K562 (cell line): ENCODE results near the gene CCL19. TPM values are rescaled to one million over a fixed set of nuclear protein-coding genes. Genes with fewer than 3 reads are reported as not detected.

ENCODE experiments used
- BACH1 ChIP-seq: fragments of 200-800 bp; sonication (Bioruptor generic); IDR thresholded peaks from 2 replicates; pipeline ENCODE4 v1.6.1; 2016; ENCODE audit warnings: missing genetic modification characterization, missing compliant biosample characterization
- BRCA1 ChIP-seq, 2 experiments: fragments of 450-650 bp in 1 of 2; sonication (generic) in 1 of 2; formaldehyde crosslinking in 1 of 2; IDR thresholded peaks; 2 replicates each; pipeline versions ENCODE4 v1.5.0 to v1.6.1; 2017 to 2020; ENCODE audit warnings: mild to moderate bottlenecking in 1 of 2, missing genetic modification reagents in 1 of 2
- CAMTA2 ChIP-seq: fragments of 250-450 bp; sonication (Bioruptor Pico); conservative IDR thresholded peaks from 2 replicates; pipeline ENCODE4 v1.5.1; 2022
- CBX2 ChIP-seq: fragments of 200-600 bp; sonication (generic); IDR thresholded peaks from one replicate; pipeline ENCODE4 v1.6.1; 2012; ENCODE audit warnings: mild to moderate bottlenecking, low read length, inconsistent platforms; ENCODE audit not compliant: insufficient read depth, poor library complexity, severe bottlenecking
- EP300 ChIP-seq: IDR thresholded peaks from 2 replicates; pipeline ENCODE4 v1.6.1; 2012; ENCODE audit warnings: low read length, improper control_type of control experiment
- HDAC3 ChIP-seq: fragments of 450-650 bp; IDR thresholded peaks from 2 replicates; pipeline ENCODE4 v1.6.1; 2018; ENCODE audit warnings: borderline replicate concordance, mild to moderate bottlenecking, moderate library complexity; ENCODE audit not compliant: partially characterized antibody
- NR3C1 ChIP-seq: sonication (generic); formaldehyde crosslinking; IDR thresholded peaks from 2 replicates; pipeline ENCODE4 v1.8.1; 2022; ENCODE audit warnings: missing genetic modification reagents
- PHB ChIP-seq: fragments of 250-450 bp; sonication (Bioruptor Pico); IDR thresholded peaks from 2 replicates; pipeline ENCODE4 v1.5.0; 2021
- TRIM24 ChIP-seq, 2 experiments: fragments of 450-650 bp; IDR thresholded peaks; 2 replicates each; pipeline ENCODE4 v1.6.1; 2016
- ZNF23 ChIP-seq: fragments of 250-450 bp; sonication (Bioruptor Pico); IDR thresholded peaks from 2 replicates; pipeline ENCODE4 v1.4.0; 2020; ENCODE audit warnings: mild to moderate bottlenecking
- polyA plus RNA-seq, 8 experiments: library from polyadenylated mRNA; depleted of rRNA in 4 of 8; stranded (reverse) in 5 of 8; unstranded in 3 of 8; fragments of >200 nt; fragmentation: Nextera tagmentation in 2 of 8; fragmentation: Illumina TruSeq in 1 of 8; extraction: Ambion mirVana in 2 of 8; extraction: Trizol in 1 of 8; gene quantifications; 2 replicates each; pipeline versions ENCODE4 v1.2.1 to v1.2.3, GENCODE V29; 2011 to 2014; ENCODE audit warnings: inconsistent platforms in 1 of 8, missing spikeins in 1 of 8
- total RNA-seq, 7 experiments: library from RNA; depleted of rRNA in 6 of 7; stranded (reverse); fragments of >200 nt in 6 of 7; fragmentation: Illumina TruSeq in 2 of 7; extraction: Trizol in 2 of 7; gene quantifications; 2 replicates each; pipeline versions ENCODE4 v1.2.1 to v1.2.3, GENCODE V29; 2011 to 2021; ENCODE audit warnings: low replicate concordance in 1 of 7
- TF ChIP-seq, protein P1 (sequence below), 2 experiments: fragments of 450-650 bp; IDR thresholded peaks; 2 replicates each; pipeline ENCODE4 v1.6.1; 2018; ENCODE audit warnings: mild to moderate bottlenecking in 2 of 2, low read depth in 1 of 2; ENCODE audit not compliant: partially characterized antibody in 2 of 2
- TF ChIP-seq, protein P2 (sequence below): sonication (generic); formaldehyde crosslinking; IDR thresholded peaks from 2 replicates; pipeline ENCODE4 v1.8.0; 2022; ENCODE audit warnings: mild to moderate bottlenecking, low read depth, missing genetic modification reagents
- TF ChIP-seq, protein P3 (sequence below): fragments of 450-650 bp; IDR thresholded peaks from 2 replicates; pipeline ENCODE4 v1.6.1; 2017; ENCODE audit warnings: antibody characterized with exemption, mild to moderate bottlenecking
- TF ChIP-seq, protein P4 (sequence below): fragments of 450-650 bp; IDR thresholded peaks from 2 replicates; pipeline ENCODE4 v1.6.1; 2017; ENCODE audit warnings: mild to moderate bottlenecking, moderate library complexity
- TF ChIP-seq, protein P5 (sequence below): fragments of 250-450 bp; sonication (Bioruptor Pico); IDR thresholded peaks from 2 replicates; pipeline ENCODE4 v1.6.1; 2021; ENCODE audit warnings: mild to moderate bottlenecking

CCL19 gene
- total and polyA plus RNA-seq, 9 of the 15 experiments (the other 6 are each of a cell fraction or from before 2014, with no cell fraction given), result not detected

DNA sequence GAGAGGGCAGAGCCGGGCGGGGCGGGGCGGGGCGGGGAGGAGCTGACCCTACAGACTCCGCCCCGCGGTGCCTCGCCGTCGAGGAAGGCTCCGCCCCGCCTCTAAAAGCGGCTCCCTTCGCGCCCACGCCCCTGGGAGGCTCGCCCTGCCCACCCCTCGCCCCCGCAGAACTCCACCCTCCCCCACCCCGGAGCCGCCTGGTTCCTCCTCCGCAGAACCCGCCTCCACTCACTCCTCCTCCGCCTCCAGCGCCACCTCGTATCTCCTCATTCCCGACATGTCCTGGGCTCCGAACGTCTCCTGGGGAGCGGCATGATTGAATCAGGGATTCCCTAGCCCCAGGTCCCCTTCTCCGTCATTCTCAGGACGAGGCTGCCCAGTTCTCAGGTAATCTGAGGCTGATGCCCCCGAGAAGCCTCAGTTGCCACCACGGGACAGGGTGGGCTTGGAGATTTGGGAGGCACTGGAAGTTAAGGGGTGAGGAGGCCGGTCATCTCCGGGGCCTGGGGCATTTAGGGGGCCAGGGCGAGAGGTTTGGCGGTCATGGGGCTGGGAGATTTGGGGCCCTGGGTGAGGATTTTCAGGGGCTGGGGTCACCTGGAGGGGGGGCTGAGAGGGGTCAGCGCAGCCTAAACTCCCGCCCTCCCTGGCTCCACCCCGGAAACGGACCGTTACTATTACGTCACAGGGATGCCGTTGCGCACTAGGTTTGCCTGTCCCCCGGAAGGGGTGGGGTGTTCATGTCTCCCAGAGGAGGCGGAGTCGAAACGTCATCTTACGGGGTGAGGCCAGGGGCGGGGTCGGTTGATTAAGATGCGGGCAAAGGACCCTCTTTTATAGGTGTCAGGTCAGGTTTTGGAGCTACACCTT lies 25.5 kb downstream of the CCL19 start (continued):
- TF ChIP-seq, protein P1, sequence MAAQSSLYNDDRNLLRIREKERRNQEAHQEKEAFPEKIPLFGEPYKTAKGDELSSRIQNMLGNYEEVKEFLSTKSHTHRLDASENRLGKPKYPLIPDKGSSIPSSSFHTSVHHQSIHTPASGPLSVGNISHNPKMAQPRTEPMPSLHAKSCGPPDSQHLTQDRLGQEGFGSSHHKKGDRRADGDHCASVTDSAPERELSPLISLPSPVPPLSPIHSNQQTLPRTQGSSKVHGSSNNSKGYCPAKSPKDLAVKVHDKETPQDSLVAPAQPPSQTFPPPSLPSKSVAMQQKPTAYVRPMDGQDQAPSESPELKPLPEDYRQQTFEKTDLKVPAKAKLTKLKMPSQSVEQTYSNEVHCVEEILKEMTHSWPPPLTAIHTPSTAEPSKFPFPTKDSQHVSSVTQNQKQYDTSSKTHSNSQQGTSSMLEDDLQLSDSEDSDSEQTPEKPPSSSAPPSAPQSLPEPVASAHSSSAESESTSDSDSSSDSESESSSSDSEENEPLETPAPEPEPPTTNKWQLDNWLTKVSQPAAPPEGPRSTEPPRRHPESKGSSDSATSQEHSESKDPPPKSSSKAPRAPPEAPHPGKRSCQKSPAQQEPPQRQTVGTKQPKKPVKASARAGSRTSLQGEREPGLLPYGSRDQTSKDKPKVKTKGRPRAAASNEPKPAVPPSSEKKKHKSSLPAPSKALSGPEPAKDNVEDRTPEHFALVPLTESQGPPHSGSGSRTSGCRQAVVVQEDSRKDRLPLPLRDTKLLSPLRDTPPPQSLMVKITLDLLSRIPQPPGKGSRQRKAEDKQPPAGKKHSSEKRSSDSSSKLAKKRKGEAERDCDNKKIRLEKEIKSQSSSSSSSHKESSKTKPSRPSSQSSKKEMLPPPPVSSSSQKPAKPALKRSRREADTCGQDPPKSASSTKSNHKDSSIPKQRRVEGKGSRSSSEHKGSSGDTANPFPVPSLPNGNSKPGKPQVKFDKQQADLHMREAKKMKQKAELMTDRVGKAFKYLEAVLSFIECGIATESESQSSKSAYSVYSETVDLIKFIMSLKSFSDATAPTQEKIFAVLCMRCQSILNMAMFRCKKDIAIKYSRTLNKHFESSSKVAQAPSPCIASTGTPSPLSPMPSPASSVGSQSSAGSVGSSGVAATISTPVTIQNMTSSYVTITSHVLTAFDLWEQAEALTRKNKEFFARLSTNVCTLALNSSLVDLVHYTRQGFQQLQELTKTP (IDR thresholded peaks at IDR 0.05; ENCODE audit: low read depth in 1 of 2, partially characterized antibody in 2 of 2), result no peak
- TF ChIP-seq HDAC3 (peak; percentile 61), CAMTA2 (CRISPR knock-in tag) (no peak), EP300 (peak; percentile 32), TRIM24 (IDR thresholded peaks at IDR 0.05) (no peak), NR3C1 (CRISPR knock-in tag) (no peak), BACH1 (no peak), PHB (no peak), BRCA1 (IDR thresholded peaks at IDR 0.05) (no peak), BRCA1 (CRISPR knock-in tag; IDR thresholded peaks at IDR 0.05) (no peak), ZNF23 (CRISPR knock-in tag) (no peak), CBX2 (no peak)
- TF ChIP-seq, protein P2, sequence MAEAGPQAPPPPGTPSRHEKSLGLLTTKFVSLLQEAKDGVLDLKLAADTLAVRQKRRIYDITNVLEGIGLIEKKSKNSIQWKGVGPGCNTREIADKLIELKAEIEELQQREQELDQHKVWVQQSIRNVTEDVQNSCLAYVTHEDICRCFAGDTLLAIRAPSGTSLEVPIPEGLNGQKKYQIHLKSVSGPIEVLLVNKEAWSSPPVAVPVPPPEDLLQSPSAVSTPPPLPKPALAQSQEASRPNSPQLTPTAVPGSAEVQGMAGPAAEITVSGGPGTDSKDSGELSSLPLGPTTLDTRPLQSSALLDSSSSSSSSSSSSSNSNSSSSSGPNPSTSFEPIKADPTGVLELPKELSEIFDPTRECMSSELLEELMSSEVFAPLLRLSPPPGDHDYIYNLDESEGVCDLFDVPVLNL, result no peak
- TF ChIP-seq, protein P3, sequence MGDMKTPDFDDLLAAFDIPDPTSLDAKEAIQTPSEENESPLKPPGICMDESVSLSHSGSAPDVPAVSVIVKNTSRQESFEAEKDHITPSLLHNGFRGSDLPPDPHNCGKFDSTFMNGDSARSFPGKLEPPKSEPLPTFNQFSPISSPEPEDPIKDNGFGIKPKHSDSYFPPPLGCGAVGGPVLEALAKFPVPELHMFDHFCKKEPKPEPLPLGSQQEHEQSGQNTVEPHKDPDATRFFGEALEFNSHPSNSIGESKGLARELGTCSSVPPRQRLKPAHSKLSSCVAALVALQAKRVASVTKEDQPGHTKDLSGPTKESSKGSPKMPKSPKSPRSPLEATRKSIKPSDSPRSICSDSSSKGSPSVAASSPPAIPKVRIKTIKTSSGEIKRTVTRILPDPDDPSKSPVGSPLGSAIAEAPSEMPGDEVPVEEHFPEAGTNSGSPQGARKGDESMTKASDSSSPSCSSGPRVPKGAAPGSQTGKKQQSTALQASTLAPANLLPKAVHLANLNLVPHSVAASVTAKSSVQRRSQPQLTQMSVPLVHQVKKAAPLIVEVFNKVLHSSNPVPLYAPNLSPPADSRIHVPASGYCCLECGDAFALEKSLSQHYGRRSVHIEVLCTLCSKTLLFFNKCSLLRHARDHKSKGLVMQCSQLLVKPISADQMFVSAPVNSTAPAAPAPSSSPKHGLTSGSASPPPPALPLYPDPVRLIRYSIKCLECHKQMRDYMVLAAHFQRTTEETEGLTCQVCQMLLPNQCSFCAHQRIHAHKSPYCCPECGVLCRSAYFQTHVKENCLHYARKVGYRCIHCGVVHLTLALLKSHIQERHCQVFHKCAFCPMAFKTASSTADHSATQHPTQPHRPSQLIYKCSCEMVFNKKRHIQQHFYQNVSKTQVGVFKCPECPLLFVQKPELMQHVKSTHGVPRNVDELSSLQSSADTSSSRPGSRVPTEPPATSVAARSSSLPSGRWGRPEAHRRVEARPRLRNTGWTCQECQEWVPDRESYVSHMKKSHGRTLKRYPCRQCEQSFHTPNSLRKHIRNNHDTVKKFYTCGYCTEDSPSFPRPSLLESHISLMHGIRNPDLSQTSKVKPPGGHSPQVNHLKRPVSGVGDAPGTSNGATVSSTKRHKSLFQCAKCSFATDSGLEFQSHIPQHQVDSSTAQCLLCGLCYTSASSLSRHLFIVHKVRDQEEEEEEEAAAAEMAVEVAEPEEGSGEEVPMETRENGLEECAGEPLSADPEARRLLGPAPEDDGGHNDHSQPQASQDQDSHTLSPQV, result no peak
- TF ChIP-seq, protein P4, sequence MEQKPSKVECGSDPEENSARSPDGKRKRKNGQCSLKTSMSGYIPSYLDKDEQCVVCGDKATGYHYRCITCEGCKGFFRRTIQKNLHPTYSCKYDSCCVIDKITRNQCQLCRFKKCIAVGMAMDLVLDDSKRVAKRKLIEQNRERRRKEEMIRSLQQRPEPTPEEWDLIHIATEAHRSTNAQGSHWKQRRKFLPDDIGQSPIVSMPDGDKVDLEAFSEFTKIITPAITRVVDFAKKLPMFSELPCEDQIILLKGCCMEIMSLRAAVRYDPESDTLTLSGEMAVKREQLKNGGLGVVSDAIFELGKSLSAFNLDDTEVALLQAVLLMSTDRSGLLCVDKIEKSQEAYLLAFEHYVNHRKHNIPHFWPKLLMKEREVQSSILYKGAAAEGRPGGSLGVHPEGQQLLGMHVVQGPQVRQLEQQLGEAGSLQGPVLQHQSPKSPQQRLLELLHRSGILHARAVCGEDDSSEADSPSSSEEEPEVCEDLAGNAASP, result no peak
- TF ChIP-seq, protein P5, sequence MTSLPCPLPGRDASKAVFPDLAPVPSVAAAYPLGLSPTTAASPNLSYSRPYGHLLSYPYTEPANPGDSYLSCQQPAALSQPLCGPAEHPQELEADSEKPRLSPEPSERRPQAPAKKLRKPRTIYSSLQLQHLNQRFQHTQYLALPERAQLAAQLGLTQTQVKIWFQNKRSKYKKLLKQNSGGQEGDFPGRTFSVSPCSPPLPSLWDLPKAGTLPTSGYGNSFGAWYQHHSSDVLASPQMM (CRISPR knock-in tag), result no peak
